Measurements from ENCODE around the gene NPAT.

Gene NPAT

DNA sequence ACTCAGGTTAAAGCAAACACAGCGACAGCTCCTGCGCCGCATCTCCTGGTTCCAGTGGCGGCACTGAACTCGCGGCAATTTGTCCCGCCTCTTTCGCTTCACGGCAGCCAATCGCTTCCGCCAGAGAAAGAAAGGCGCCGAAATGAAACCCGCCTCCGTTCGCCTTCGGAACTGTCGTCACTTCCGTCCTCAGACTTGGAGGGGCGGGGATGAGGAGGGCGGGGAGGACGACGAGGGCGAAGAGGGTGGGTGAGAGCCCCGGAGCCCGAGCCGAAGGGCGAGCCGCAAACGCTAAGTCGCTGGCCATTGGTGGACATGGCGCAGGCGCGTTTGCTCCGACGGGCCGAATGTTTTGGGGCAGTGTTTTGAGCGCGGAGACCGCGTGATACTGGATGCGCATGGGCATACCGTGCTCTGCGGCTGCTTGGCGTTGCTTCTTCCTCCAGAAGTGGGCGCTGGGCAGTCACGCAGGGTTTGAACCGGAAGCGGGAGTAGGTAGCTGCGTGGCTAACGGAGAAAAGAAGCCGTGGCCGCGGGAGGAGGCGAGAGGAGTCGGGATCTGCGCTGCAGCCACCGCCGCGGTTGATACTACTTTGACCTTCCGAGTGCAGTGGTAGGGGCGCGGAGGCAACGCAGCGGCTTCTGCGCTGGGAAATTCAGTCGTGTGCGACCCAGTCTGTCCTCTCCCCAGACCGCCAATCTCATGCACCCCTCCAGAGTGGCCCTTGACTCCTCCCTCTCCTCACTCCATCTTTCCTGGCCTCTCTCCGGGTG, at the start of gene NPAT, which contains the start of gene ATM:
NPAT (minus strand) TSS at position 65 of the 774 bp plus-strand sequence. CDS start 102 bp downstream, outside the sequence.
ATM (plus strand) TSS at position 494 of the 774 bp plus-strand sequence. CDS start 4,558 bp downstream, outside the sequence.
- peak; percentile 92 to 98 for DNase-seq (ENCODE audit: low read depth in 2 of 2, low spot score in 1 of 2)

DNA sequence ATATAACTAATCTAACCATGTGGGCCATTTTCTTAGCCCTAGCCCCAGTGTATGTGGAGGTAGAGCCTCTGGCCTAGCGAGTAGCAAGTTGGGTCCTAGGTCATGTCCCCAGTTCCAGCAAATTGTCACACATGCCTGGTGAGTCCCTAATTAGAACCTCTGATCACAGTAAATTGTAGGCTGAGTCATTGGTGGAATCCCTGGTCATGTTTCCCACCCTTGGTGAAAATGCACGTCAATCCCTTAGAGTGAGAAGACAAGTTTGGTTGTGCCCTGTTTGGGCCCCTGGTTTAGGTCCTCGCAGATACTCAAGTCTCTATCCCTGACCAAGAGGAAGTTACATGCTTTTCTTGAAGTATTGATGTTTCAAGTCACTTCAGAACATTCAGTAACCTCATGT, 47.1 kb upstream of the NPAT start:
- DNase-seq (ENCODE audit: low read depth in 2 of 2, low spot score in 1 of 2) = no peak

DNA sequence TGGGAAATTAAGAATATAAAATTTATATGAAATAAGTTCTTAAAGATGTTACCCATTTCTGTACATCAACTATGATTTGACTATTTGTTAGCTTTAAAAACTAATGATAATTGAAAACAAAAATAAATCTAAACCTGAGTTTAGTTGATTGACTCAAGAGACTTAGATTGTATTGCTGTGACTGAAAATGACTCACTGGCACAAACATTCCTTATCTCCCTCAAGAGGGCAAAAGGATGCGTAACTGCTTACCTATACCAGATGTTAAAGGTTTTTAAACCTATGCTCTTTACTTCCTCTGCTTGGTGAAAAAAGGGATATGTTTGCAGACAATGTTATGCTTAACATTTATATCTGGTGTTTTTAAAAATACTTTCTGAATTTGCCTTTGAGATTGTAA, 30.7 kb upstream of the NPAT start:
- DNase-seq (ENCODE audit: low read depth in 2 of 2, low spot score in 1 of 2) = no peak

DNA sequence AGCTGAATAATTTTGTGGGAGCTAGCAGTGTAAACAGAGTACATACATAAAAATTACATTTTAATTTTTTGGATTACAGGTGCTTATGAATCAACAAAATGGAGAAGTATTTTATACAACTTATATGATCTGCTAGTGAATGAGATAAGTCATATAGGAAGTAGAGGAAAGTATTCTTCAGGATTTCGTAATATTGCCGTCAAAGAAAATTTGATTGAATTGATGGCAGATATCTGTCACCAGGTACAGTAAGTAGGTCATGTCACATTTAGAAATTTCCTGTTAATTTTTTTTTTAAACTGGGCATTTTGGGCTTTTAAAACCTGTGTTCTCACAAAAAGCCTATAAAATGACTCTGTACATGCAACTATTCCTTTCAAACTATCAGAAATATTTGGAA, 24.4 kb upstream of the NPAT start:
- DNase-seq (ENCODE audit: low read depth in 2 of 2, low spot score in 1 of 2) = no peak

DNA sequence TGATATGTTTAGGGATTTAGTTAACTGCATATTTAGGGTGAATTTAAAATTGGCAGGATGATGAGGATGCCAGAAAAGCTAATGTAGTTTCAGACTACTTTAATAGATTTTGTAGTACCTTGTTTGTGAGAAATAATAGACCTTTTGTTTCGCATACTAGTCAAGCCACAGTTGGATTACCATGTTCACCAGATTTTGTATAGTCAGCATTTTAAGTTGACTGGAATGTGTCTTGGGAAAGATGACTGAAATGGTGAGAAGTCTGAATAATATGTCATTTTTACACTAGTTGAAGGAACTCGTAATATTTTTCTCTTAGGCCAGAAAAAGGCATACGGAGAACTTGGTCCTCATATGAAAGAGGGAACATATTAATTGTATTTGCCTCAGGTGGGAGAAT, 23.9 kb upstream of the NPAT start:
- DNase-seq (ENCODE audit: low read depth in 2 of 2, low spot score in 1 of 2) = no peak

DNA sequence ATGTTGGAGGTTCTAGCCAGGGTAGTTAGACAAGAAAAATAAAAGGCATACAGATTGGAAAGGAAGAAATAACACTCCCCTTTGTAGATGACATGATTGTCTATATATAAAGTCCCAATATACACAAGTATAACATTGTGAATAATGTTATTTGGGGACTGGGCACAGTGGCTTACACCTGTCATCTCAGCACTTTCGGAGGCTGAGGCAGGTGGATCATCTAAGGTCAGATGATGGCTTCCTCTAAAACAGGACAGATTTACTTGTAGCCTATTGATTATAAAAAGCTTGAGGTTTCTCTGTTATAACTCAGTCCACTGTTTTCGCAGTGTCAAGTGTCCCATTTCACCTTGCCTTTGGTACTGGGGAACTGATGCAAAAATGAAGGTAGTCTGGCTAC, 20.0 kb upstream of the NPAT start:
- no peak for DNase-seq (ENCODE audit: low read depth in 2 of 2, low spot score in 1 of 2)

DNA sequence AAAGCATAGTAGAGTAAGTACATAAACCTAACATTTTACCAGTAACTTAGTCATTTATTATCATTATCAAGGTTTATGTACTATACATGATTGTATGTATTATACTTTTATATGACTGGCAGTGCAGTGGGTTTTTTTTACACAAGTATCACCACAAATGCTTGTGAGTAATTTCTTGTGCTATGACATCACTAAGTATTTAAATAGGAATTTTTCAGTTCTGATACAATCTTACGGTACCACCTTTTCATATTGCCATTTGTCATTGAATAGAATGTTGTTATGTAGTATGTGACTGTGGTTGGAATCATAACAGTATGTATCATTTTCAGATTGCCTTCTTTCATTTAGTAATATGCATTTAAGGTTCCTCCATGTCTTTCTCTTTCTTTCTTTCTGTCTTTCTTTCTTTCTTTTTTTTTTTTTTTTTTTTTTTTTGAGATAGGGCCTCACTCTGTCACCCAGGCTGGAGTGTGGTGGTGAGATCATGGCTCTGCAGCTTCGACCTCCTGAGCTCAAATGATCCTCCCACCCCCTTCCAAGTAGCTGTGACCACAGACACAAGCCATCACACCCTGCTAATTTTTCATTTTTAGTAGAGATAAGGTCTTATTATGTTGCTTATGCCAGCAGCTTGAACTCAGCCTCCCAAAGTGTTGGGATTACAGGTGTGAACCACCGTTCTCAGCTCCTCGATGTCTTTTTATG, 19.0 kb upstream of the NPAT start:
- no peak for DNase-seq (ENCODE audit: low read depth in 2 of 2, low spot score in 1 of 2)

DNA sequence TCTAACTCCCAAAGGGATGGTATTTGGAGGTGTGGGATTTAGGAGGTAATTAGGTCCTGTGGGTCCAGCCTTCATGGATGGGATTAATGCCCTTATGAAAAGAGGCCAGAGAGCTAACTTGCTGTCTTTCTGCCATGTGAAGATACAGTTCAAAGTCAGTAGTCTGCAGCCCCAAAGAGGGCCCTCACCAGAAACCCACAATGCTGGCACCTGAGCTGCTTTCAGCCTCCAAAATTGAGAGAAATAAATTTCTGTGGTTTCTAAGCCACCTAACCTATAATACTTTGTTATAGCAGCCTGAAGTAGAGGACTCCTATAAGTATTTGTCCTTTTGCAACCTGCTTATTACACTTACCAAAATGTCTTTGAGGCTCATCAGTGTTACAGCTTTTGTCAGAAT, 16.6 kb upstream of the NPAT start:
- no peak for DNase-seq (ENCODE audit: low read depth in 2 of 2, low spot score in 1 of 2)

DNA sequence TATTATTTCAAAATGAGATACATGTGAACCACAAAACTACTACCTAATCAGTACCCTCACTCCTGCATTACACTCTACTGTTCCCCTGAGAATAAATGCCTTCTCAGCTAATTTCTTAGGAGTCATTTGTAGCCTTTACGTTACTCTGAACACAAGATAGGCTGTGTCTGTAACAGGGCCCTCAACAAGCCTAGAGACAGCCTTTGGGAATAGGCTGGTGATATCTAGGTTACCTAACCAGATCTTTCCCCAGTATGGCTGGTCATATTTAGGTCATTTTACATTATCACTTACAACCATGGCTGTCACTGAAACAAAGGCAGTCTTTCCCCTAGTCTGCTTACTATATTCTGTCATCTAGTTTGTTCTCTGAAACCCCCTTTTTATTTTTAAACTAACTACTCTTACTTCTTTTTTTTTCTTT, 14.6 kb upstream of the NPAT start:
- DNase-seq (ENCODE audit: low read depth in 2 of 2, low spot score in 1 of 2) = no peak

DNA sequence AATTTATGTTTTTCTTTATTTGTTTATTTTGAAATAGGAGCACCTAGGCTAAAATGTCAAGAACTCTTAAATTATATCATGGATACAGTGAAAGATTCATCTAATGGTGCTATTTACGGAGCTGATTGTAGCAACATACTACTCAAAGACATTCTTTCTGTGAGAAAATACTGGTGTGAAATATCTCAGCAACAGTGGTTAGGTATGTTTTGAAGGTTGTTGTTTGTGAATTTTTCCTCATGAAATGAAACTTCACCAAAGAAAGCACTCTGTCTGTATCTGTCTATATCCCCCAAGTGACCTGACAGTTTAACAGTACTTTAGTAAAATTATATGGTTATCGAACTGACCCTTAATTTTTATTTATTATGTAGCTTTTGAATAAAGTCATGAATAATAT, 13.2 kb upstream of the NPAT start:
- DNase-seq (ENCODE audit: low read depth in 2 of 2, low spot score in 1 of 2) = no peak

DNA sequence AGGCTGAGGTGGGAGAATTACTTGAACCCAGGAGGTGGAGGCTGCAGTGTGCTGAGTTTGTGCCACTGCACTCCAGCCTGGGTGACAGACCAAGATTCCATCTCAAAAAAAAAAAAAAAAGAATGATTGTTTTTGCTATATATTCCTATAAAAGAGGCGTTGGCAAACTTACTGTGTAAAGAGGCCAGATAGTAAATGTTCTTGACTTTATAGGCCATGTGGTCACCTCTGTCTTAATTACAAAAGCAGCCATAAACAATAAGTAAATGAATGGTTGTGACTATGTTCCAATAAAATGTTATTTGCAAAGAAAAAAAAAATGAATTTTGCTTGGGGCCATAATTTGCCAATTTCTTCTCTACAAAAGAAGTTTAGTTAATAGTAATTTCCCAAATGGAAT, 12.8 kb upstream of the NPAT start:
- no peak for DNase-seq (ENCODE audit: low read depth in 2 of 2, low spot score in 1 of 2)

DNA sequence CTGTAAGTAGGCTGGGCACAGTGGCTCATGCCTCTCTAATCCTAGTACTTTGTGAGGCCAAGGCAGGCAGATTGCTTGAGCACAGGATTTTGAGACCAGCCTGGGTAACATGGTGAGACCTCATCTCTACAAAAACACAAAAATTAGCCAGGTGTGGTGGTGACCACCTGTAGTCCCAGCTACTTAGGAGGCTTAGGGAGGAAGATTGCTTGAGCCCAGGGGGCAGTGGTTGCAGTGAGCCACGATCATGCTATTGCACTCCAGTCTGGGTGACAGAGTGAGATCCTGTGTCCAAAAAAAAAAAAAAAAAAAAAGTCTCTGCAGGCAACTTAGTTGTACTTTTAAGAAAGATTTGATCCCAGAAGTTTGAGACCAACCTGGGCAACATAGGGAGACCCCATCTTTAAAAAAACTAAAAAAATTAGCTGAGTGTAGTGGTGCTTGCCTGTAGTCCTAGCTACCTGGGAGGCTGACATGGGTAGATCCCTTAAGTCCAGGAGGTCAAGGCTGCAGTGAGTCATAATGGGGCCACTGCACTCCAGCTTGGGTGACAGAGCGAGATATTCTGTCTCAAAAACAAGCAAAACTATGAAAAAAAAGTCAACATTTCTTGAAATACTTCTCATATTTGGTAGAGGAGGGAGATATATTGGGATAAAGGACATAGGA, 11.0 kb upstream of the NPAT start:
- no peak for DNase-seq (ENCODE audit: low read depth in 2 of 2, low spot score in 1 of 2)

DNA sequence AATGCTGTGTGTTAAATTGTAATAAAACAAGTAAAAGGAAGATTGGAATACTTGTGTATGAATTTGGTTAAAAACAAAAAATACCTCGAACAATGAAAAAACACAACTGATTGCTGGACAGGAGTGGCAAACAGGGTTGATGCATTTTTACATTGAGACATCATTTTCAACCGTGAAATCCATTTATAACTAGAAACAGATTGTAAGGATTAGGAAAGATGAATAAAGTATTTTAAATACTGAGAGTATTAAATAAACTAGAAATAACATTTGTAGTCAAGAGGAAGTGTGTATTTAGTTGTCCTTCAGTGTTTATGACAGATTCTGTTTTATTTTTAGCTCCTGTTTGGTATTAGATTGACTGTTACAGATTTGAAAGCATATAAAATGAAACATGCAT, 5.8 kb upstream of the NPAT start:
- no peak for DNase-seq (ENCODE audit: low read depth in 2 of 2, low spot score in 1 of 2)

DNA sequence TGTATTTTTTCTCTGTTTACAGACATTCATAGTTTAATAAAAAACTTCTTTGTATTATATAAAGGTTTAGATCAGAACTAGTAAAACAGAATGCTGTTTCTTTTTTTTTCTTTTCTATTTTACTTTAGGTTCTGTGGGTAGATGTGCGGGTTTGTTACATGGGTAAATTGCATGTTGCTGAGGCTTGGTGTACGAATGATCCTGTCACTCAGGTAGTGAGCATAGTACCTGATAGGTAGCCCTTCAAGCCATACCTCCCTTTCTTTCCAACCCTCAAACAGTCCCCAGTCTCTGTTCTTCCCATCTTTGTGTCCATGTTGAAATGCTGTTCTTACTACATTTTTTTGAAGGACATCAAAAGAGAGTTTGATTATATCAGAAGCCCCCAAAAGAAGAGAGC, 3.6 kb upstream of the NPAT start:
- DNase-seq (ENCODE audit: low read depth in 2 of 2, low spot score in 1 of 2) = no peak

DNA sequence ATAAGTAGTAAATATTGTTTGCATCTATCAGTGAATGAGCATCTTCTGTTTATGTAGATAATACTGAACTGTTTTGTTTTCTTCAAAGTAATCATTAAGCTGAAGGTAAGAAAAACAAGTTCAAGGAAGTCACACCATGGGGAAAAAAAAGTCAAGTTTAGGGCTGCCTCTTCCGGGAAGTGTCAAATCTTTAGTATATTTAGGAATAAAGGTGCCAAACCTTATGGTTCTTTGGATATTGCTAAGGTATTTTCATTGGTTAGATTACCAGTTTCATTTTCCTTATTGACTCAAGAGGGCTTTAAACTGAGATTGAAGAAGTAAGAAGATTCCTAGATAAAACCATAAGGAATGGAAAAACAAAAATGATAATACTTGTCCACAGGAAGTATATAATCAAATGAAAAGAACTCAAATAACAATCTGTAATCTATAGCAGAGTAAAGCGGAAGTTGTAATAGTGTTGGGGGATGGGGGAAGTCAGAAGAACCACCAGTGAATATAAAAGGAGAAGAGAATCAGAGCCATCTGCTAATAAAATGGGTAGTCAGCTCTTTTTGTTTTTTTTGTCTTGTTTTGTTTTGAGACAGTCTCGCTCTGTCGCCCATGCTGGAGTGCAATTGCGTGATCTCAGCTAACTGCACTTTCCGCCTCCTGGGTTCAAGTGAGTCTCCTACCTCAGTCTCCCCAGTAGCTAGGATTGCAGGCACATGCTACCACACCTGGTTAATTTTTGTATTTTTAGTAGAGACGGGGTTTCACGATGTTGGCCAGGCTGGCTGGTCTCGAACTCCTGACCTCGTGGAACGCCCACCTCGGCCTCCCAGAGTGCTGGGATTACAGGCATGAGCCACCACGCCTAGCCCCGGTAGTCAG, 2.7 kb upstream of the NPAT start:
- no peak for DNase-seq (ENCODE audit: low read depth in 2 of 2, low spot score in 1 of 2)

DNA sequence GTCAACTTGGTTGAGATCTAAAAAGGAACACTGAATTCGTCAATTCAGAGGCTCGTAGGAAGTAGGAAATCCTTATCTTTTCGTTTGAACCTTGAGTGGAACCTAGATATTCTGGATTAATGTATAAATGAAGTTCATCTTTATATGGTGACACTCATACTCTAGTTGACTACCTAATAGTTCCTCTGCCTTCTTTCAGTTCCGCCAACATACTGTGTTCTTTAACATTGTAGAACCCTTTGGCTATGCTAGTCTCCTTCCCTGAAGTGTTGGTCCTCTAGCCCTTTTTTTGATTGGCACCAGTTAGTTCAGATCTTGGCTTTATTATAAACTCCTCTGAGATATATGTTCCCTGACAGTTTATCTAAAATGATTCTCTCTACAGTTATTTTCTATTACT, 1.9 kb upstream of the NPAT start:
- DNase-seq (ENCODE audit: low read depth in 2 of 2, low spot score in 1 of 2) = no peak

DNA sequence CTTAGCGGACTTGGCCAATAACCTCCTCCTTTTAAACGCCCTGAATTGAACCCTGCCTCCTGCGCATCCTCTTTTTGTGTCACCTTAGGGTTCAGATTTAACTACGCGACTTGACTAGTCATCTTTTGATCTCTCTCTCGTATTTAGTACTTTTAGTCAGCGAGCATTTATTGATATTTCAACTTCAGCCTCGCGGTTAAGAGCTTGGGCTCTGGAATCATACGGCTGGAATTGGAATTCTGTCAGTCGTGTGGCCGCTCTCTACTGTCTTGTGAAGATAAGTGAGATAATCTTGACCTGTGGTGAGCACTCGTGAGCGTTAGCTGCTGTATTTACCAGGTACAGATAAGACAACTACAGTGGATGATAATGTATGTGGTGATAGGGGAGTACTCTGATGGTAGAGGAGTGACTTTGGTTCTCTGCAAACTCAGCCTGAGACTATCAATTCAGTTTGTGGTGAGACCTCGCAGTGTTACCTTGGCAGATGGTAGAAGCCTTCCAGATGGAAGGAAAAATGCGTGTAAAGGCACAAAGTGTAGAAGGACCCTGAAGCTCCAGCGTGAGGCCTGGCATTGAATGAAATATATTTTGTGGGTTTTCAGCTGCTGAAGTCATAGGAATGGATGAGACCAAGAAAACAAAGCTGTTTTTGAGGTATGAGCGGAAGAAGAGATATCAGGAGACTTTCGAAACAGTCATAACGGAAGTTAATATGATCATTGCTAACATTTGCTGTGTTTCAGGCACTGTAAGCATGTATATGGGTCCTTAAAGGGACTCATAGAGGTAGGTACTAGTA, 1.1 kb upstream of the NPAT start:
- no peak for DNase-seq (ENCODE audit: low read depth in 2 of 2, low spot score in 1 of 2)

DNA sequence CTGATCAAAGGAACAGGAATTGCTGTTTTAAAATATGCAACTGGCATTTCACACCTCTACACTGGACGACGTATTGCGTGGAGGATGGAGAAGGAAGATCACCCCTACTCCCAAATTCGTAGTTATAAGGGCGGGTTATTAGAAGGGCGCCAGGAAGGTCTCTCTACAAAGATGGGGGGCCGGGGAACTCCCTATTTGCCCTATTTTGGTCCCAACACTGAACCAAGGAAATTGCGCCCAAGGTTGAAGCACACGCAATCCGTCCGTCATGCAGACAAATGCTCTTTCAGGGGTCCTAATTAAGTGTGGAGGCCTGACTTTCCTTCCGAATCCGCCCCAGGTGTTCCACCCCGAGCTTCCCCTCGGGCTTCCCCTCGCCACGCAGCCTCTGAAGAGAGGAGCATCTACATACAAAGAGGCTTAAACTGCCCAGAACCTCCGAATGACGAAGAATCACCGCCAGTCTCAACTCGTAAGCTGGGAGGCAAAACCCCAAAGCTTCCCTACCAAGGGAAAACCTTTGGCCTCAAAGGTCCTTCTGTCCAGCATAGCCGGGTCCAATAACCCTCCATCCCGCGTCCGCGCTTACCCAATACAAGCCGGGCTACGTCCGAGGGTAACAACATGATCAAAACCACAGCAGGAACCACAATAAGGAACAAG, 396 bp downstream of the NPAT start:
- DNase-seq (ENCODE audit: low read depth in 2 of 2, low spot score in 1 of 2) = no peak

DNA sequence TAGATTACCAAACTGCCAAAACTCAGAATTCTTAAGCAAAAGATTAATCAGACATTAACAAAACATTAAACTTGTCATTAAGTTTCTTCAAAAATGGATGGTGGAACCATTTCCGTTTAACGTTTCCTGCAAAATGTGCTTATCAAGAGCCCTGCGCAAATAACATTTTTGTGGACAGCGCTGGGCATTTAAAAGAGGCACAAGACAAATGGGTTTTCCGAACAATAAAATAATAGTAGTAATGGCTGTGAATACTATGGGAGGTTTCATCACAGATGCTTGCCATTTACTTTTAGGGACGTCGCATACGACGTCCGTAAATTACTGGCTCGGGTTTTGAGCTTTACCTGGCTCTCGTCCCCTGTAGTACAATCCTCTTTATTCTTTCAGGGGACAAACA, 1.1 kb downstream of the NPAT start:
- DNase-seq (ENCODE audit: low read depth in 2 of 2, low spot score in 1 of 2) = no peak
